ENCODE measurements around the gene SMAD2.

Gene SMAD2

GRCh38 chr18:47791461-47791985, 138.9 kb downstream of the SMAD2 start:
- no peaks in the 10 kb centered on the region for H3K36me3 ChIP-seq (ENCODE audit: control insufficient read depth, insufficient read depth, low read length)
- TF ChIP-seq CTCF (IDR thresholded peaks at IDR 0.05; ENCODE audit: insufficient read depth, low read length, poor library complexity, severe bottlenecking), result no peak
- no peak overlapping the region for H3K4me3 ChIP-seq (replicated peaks; ENCODE audit: low read depth, low read length)
- H3K27me3 ChIP-seq (replicated peaks; ENCODE audit: control insufficient read depth, insufficient read depth, low read length), result peaks cover 2% of the 10 kb centered on the region; the same call in 1 of the 2 replicates
- DNase-seq (ENCODE audit: extremely low read depth, insufficient read length), result no peak

- H3K4me3 ChIP-seq (replicated peaks; ENCODE audit: low read depth, low read length), result no peak overlapping the region
- DNase-seq (ENCODE audit: extremely low read depth, insufficient read length), result no peak
- no peak for TF ChIP-seq CTCF (IDR thresholded peaks at IDR 0.05; ENCODE audit: insufficient read depth, low read length, poor library complexity, severe bottlenecking)
- no peaks in the 10 kb centered on the region for H3K36me3 ChIP-seq (ENCODE audit: control insufficient read depth, insufficient read depth, low read length)
- H3K27me3 ChIP-seq (replicated peaks; ENCODE audit: control insufficient read depth, insufficient read depth, low read length), result peaks cover 2% of the 10 kb centered on the region; the same call in 1 of the 2 replicates
Measured at GRCh38 chr18:47790036-47790435, 140.4 kb downstream of the SMAD2 start.

DNA sequence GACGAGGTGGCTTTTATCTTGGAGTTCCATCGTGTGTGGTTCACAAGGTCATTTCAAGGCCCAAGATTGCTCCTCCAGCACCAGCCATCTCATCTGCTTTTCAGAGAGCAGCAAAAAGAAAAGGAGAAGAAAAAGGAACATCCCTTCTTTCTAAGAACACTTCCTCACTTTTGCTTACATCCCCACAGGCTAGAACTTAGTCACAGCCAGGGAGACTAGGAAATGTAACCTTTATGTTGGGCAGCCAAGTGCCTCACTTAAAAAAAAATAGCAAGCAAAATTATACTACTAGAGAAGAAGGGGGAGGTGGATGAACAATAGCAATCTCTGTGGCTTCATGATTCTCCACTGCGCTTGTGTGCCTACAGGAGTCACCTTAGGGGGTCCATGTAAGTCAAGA, 141.8 kb downstream of the SMAD2 start:
- Histone ChIP-seq H3K36me3 (ENCODE audit: control insufficient read depth, insufficient read depth, low read length) (no peaks in the 10 kb centered on the region), H3K27me3 (replicated peaks; ENCODE audit: control insufficient read depth, insufficient read depth, low read length) (peaks cover 2% of the 10 kb centered on the region; the same call in 1 of the 2 replicates), H3K4me3 (replicated peaks; ENCODE audit: low read depth, low read length) (no peak overlapping the region)
- TF ChIP-seq CTCF (IDR thresholded peaks at IDR 0.05; ENCODE audit: insufficient read depth, low read length, poor library complexity, severe bottlenecking), result no peak
- no peak for DNase-seq (ENCODE audit: extremely low read depth, insufficient read length)

GRCh38 chr18:47781561-47781960, 148.9 kb downstream of the SMAD2 start:
- TF ChIP-seq CTCF (IDR thresholded peaks at IDR 0.05; ENCODE audit: insufficient read depth, low read length, poor library complexity, severe bottlenecking), result no peak
- Histone ChIP-seq H3K27me3 (replicated peaks; ENCODE audit: control insufficient read depth, insufficient read depth, low read length) (no peaks in the 10 kb centered on the region), H3K36me3 (ENCODE audit: control insufficient read depth, insufficient read depth, low read length) (no peaks in the 10 kb centered on the region), H3K4me3 (replicated peaks; ENCODE audit: low read depth, low read length) (no peak overlapping the region)
- no peak for DNase-seq (ENCODE audit: extremely low read depth, insufficient read length)

- DNase-seq (ENCODE audit: extremely low read depth, insufficient read length), result no peak
- no peaks in the 10 kb centered on the region for H3K36me3 ChIP-seq (ENCODE audit: control insufficient read depth, insufficient read depth, low read length)
- no peak for TF ChIP-seq CTCF (IDR thresholded peaks at IDR 0.05; ENCODE audit: insufficient read depth, low read length, poor library complexity, severe bottlenecking)
- H3K27me3 ChIP-seq (replicated peaks; ENCODE audit: control insufficient read depth, insufficient read depth, low read length), result no peaks in the 10 kb centered on the region
- no peak overlapping the region for H3K4me3 ChIP-seq (replicated peaks; ENCODE audit: low read depth, low read length)
Measured at GRCh38 chr18:47780011-47780725, 150.3 kb downstream of the SMAD2 start.

Measured in GM06990 (cell line).